ENCODE measurements around the gene AKNAD1.

AKNAD1 gene

DNA sequence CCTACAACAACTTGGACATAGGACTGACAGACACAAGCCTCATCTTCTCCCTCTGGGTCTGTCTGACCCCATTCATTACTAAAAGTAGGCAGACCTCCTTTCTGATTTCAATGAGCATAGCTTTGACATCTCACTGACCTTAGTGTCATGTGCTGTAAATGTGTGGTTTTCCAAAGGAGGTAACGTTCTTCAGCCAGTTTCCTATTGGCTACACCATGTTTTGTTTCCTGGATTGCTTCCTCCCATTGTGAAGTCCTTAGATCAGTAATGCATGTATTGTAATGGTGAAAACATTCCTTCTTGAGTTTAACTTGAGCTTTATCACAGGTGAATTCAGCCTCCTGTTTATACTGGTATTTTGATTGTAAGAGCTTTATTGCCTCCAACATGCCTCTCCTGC, 89.8 kb downstream of the AKNAD1 start:
- TF ChIP-seq, protein P1, sequence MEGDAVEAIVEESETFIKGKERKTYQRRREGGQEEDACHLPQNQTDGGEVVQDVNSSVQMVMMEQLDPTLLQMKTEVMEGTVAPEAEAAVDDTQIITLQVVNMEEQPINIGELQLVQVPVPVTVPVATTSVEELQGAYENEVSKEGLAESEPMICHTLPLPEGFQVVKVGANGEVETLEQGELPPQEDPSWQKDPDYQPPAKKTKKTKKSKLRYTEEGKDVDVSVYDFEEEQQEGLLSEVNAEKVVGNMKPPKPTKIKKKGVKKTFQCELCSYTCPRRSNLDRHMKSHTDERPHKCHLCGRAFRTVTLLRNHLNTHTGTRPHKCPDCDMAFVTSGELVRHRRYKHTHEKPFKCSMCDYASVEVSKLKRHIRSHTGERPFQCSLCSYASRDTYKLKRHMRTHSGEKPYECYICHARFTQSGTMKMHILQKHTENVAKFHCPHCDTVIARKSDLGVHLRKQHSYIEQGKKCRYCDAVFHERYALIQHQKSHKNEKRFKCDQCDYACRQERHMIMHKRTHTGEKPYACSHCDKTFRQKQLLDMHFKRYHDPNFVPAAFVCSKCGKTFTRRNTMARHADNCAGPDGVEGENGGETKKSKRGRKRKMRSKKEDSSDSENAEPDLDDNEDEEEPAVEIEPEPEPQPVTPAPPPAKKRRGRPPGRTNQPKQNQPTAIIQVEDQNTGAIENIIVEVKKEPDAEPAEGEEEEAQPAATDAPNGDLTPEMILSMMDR (IDR thresholded peaks at IDR 0.05; ENCODE audit: low read depth, low read length, missing control alignments): no peak
- no peak for DNase-seq (ENCODE audit: low read depth)
- H3K4me3 ChIP-seq (ENCODE audit: low read depth, low read length): no peak overlapping the region

All from GM12864 (cell line).